ENCODE data around the gene FUT4. TPM values are rescaled to one million over a fixed set of nuclear protein-coding genes. Genes with fewer than 3 reads are reported as not detected.
A peak's percentile ranks its signal among the peaks of the same experiment; 100 is the strongest.

The FUT4 gene
- total and polyA plus RNA-seq, 5 donors = 1.2 to 2.9 (median 2.1) TPM

GRCh38 chr11:94533206-94533605 is 10.5 kb upstream of the FUT4 start:
- H3K27me3 ChIP-seq (ENCODE audit: control insufficient read depth, insufficient read depth) = no peaks in the 10 kb centered on the region
- ATAC-seq (no peak), DNase-seq (no peak)
- no peak overlapping the region for H3K27ac ChIP-seq (ENCODE audit: low read length)
- no peaks in the 10 kb centered on the region for H3K9me3 ChIP-seq (ENCODE audit: control insufficient read depth, low read length)
- 75% methylated on average over 1 of the region's 1 CpG for WGBS
- H3K4me1 ChIP-seq (ENCODE audit: control insufficient read depth, insufficient read depth, low read length) = no peaks in the 10 kb centered on the region
- H3K4me3 ChIP-seq (ENCODE audit: low read length) = no peak overlapping the region
- intact Hi-C loops (cut with DNase I) = no loop called here

- Histone ChIP-seq H3K4me3 (ENCODE audit: low read length) (no peak overlapping the region), H3K4me1 (ENCODE audit: control insufficient read depth, insufficient read depth, low read length) (no peaks in the 10 kb centered on the region), H3K27ac (ENCODE audit: low read length) (peak overlapping the region; percentile 13), H3K27me3 (ENCODE audit: control insufficient read depth, insufficient read depth) (no peaks in the 10 kb centered on the region), H3K9me3 (ENCODE audit: control insufficient read depth, low read length) (no peaks in the 10 kb centered on the region)
- WGBS = 42% methylated on average over 6 of the region's 6 CpGs
- ATAC-seq = peak; percentile 84 to 85
- intact Hi-C loops (cut with DNase I) = no loop called here
- peak; percentile 56 to 80 (median 77) for DNase-seq
Observed at GRCh38 chr11:94533696-94534630, 9.8 kb upstream of the FUT4 start.

DNA sequence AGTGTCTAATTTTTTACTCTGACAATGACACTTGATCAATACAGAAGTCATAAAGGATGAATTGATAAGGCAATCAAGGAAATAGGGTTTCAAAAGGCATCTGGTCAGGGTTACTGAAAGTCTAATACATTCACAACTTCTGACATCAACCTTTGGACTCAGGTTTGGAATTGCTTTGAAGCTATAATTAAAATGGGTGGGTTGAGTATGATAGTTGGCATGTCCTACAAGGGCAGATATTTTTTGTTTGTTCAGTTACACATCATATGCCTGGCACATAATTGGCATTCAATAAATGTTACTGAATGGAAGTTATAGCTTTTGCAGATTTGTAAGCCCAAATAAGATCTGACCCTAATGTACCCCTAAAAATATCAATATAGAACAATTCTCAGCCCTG is 7.3 kb upstream of the FUT4 start:
- ATAC-seq = no peak
- H3K4me1 ChIP-seq (ENCODE audit: control insufficient read depth, insufficient read depth, low read length) = no peaks in the 10 kb centered on the region
- no peaks in the 10 kb centered on the region for H3K9me3 ChIP-seq (ENCODE audit: control insufficient read depth, low read length)
- no peak overlapping the region for H3K4me3 ChIP-seq (ENCODE audit: low read length)
- intact Hi-C loops (cut with DNase I) = no loop called here
- no peaks in the 10 kb centered on the region for H3K27me3 ChIP-seq (ENCODE audit: control insufficient read depth, insufficient read depth)
- DNase-seq = no peak
- H3K27ac ChIP-seq (ENCODE audit: low read length) = no peak overlapping the region

DNA sequence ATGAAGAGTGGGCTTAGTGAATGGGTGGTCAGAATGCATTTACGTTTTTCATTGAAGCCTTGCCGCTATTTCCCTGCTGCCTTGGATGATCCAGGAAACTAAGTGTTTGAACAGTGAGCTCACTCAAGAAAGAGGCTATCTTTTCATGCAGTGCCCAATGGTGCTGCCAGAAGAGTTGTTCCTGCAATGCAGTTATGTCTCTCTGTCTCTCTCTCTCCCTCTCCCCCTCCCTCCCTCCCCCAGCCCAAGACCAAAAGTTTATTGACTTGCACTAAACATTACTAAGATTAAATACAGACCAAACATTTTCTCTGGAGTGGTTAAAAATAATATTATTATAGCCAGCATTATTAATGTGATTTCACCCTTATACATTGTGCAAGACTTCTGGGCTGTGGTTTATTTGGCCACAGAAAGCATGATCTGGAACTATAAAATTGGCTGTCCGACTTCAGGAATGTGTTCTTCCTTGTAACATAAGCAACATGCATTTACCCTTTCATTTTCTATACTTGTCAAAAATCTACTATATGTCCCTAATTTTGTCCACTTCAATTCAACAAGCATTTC is 6.6 kb upstream of the FUT4 start:
- peak overlapping the region; percentile 75 for H3K27ac ChIP-seq (ENCODE audit: low read length)
- no peaks in the 10 kb centered on the region for H3K9me3 ChIP-seq (ENCODE audit: control insufficient read depth, low read length)
- no peaks in the 10 kb centered on the region for H3K27me3 ChIP-seq (ENCODE audit: control insufficient read depth, insufficient read depth)
- 48% methylated on average over 3 of the region's 3 CpGs for WGBS
- ATAC-seq (peak; percentile 33 to 61), DNase-seq (no peak)
- no peak overlapping the region for H3K4me3 ChIP-seq (ENCODE audit: low read length)
- intact Hi-C loops (cut with DNase I) = no loop called here
- H3K4me1 ChIP-seq (ENCODE audit: control insufficient read depth, insufficient read depth, low read length) = no peaks in the 10 kb centered on the region

- intact Hi-C loops (cut with DNase I) = no loop called here
- Histone ChIP-seq H3K9me3 (ENCODE audit: control insufficient read depth, low read length) (no peaks in the 10 kb centered on the region), H3K4me1 (ENCODE audit: control insufficient read depth, insufficient read depth, low read length) (no peaks in the 10 kb centered on the region), H3K4me3 (ENCODE audit: low read length) (no peak overlapping the region), H3K27me3 (ENCODE audit: control insufficient read depth, insufficient read depth) (no peaks in the 10 kb centered on the region), H3K27ac (ENCODE audit: low read length) (no peak overlapping the region)
- WGBS = 80% methylated on average over 1 of the region's 1 CpG
- ATAC-seq (no peak), DNase-seq (no peak)
Observed at GRCh38 chr11:94539420-94539819, 4.3 kb upstream of the FUT4 start.

DNA sequence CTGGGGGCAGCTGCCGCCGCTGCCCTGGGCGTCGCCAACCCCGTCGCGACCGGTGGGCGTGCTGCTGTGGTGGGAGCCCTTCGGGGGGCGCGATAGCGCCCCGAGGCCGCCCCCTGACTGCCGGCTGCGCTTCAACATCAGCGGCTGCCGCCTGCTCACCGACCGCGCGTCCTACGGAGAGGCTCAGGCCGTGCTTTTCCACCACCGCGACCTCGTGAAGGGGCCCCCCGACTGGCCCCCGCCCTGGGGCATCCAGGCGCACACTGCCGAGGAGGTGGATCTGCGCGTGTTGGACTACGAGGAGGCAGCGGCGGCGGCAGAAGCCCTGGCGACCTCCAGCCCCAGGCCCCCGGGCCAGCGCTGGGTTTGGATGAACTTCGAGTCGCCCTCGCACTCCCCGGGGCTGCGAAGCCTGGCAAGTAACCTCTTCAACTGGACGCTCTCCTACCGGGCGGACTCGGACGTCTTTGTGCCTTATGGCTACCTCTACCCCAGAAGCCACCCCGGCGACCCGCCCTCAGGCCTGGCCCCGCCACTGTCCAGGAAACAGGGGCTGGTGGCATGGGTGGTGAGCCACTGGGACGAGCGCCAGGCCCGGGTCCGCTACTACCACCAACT is 1.0 kb downstream of the FUT4 start:
- Histone ChIP-seq H3K27ac (ENCODE audit: low read length) (peak overlapping the region; percentile 95), H3K4me1 (ENCODE audit: control insufficient read depth, insufficient read depth, low read length) (peaks cover 2% of the 10 kb centered on the region), H3K4me3 (ENCODE audit: low read length) (peak overlapping the region; percentile 70), H3K9me3 (ENCODE audit: control insufficient read depth, low read length) (no peaks in the 10 kb centered on the region), H3K27me3 (ENCODE audit: control insufficient read depth, insufficient read depth) (no peaks in the 10 kb centered on the region)
- peak; percentile 2 for ATAC-seq
- peak; percentile 26 to 77 (median 74) for DNase-seq
- intact Hi-C loops (cut with DNase I) = no loop called here
- 14% methylated on average over 59 of the region's 59 CpGs for WGBS

DNA sequence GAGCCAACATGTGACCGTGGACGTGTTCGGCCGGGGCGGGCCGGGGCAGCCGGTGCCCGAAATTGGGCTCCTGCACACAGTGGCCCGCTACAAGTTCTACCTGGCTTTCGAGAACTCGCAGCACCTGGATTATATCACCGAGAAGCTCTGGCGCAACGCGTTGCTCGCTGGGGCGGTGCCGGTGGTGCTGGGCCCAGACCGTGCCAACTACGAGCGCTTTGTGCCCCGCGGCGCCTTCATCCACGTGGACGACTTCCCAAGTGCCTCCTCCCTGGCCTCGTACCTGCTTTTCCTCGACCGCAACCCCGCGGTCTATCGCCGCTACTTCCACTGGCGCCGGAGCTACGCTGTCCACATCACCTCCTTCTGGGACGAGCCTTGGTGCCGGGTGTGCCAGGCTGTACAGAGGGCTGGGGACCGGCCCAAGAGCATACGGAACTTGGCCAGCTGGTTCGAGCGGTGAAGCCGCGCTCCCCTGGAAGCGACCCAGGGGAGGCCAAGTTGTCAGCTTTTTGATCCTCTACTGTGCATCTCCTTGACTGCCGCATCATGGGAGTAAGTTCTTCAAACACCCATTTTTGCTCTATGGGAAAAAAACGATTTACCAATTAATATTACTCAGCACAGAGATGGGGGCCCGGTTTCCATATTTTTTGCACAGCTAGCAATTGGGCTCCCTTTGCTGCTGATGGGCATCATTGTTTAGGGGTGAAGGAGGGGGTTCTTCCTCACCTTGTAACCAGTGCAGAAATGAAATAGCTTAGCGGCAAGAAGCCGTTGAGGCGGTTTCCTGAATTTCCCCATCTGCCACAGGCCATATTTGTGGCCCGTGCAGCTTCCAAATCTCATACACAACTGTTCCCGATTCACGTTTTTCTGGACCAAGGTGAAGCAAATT is 1.8 kb downstream of the FUT4 start:
- intact Hi-C loops (cut with DNase I) = no loop called here
- no peak for ATAC-seq
- H3K4me3 ChIP-seq (ENCODE audit: low read length) = peak overlapping the region; percentile 70
- no peak overlapping the region for H3K27ac ChIP-seq (ENCODE audit: low read length)
- no peaks in the 10 kb centered on the region for H3K9me3 ChIP-seq (ENCODE audit: control insufficient read depth, low read length)
- no peaks in the 10 kb centered on the region for H3K27me3 ChIP-seq (ENCODE audit: control insufficient read depth, insufficient read depth)
- DNase-seq = peak; percentile 18 to 73 (median 64)
- H3K4me1 ChIP-seq (ENCODE audit: control insufficient read depth, insufficient read depth, low read length) = peaks cover 2% of the 10 kb centered on the region
- 57% methylated on average over 54 of the region's 54 CpGs for WGBS

DNA sequence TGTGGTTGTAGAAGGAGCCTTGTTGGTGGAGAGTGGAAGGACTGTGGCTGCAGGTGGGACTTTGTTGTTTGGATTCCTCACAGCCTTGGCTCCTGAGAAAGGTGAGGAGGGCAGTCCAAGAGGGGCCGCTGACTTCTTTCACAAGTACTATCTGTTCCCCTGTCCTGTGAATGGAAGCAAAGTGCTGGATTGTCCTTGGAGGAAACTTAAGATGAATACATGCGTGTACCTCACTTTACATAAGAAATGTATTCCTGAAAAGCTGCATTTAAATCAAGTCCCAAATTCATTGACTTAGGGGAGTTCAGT is 2.4 kb downstream of the FUT4 start:
- H3K27ac ChIP-seq (ENCODE audit: low read length) = no peak overlapping the region
- DNase-seq (no peak), ATAC-seq (no peak)
- H3K4me3 ChIP-seq (ENCODE audit: low read length) = peak overlapping the region; percentile 70
- 73% methylated on average over 2 of the region's 2 CpGs for WGBS
- H3K4me1 ChIP-seq (ENCODE audit: control insufficient read depth, insufficient read depth, low read length) = peaks cover 2% of the 10 kb centered on the region
- no peaks in the 10 kb centered on the region for H3K9me3 ChIP-seq (ENCODE audit: control insufficient read depth, low read length)
- intact Hi-C loops (cut with DNase I) = no loop called here
- H3K27me3 ChIP-seq (ENCODE audit: control insufficient read depth, insufficient read depth) = no peaks in the 10 kb centered on the region

- DNase-seq = no peak
- intact Hi-C loops (cut with DNase I) = no loop called here
- ATAC-seq = no peak
- Histone ChIP-seq H3K4me1 (ENCODE audit: control insufficient read depth, insufficient read depth, low read length) (peaks cover 2% of the 10 kb centered on the region), H3K27ac (ENCODE audit: low read length) (no peak overlapping the region), H3K4me3 (ENCODE audit: low read length) (no peak overlapping the region), H3K27me3 (ENCODE audit: control insufficient read depth, insufficient read depth) (no peaks in the 10 kb centered on the region), H3K9me3 (ENCODE audit: control insufficient read depth, low read length) (no peaks in the 10 kb centered on the region)
- 96% methylated on average over 1 of the region's 1 CpG for WGBS
Observed at GRCh38 chr11:94546886-94547285, 3.2 kb downstream of the FUT4 start.

DNA sequence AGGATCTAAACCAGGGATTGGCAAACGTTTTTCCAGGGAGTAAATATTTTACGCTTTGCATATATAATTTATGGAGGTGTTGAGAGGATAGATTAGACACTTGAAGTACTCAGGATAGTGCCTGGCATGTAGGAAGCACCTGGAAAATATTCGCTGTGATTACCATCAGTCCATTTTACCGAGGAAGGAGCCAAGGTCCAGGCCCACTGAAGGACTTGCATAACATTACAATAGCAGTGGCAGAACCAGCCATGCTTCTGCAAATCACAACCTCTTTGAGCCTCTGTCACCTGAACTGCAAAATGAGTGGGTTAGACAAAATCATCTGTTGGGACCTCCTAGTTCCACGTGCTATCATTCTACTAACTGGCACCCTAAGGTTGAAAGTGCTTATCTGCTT is 5.4 kb downstream of the FUT4 start:
- H3K27ac ChIP-seq (ENCODE audit: low read length) = no peak overlapping the region
- peaks cover 2% of the 10 kb centered on the region for H3K4me1 ChIP-seq (ENCODE audit: control insufficient read depth, insufficient read depth, low read length)
- intact Hi-C loops (cut with DNase I) = no loop called here
- no peaks in the 10 kb centered on the region for H3K9me3 ChIP-seq (ENCODE audit: control insufficient read depth, low read length)
- H3K4me3 ChIP-seq (ENCODE audit: low read length) = no peak overlapping the region
- H3K27me3 ChIP-seq (ENCODE audit: control insufficient read depth, insufficient read depth) = no peaks in the 10 kb centered on the region
- 62% methylated on average over 5 of the region's 5 CpGs for WGBS
- ATAC-seq = no peak
- DNase-seq = no peak

All from right cardiac atrium (tissue), 5 donors.